Gastroesophageal sphincter (tissue), 4 donors: ENCODE data around the gene SPATA16. TPM values are rescaled to one million over a fixed set of nuclear protein-coding genes. Genes with fewer than 3 reads are reported as not detected.

ENCODE experiments used
- ATAC-seq: fragments of 150-250 bp; one replicate; pipeline ENCODE4 v1.9.1; 2016; ENCODE audit warnings: mild to moderate bottlenecking, moderate library complexity
- H3K27ac ChIP-seq, 4 donors: fragments of 200-600 bp; sonication (generic) in 3 of 4; 1 replicate in 3 of 4; 2 replicates in 1 of 4; pipeline ENCODE4 v1.5.1; 2016 to 2019
- H3K27me3 ChIP-seq: fragments of 200-600 bp; sonication (generic); one replicate; pipeline ENCODE4 v1.5.1; 2019
- H3K36me3 ChIP-seq, 2 donors: fragments of 200-600 bp; sonication (generic); one replicate each; pipeline ENCODE4 v1.5.1; 2019; ENCODE audit warnings: control low read depth in 1 of 2
- H3K4me1 ChIP-seq, 3 donors: fragments of 200-600 bp; sonication (generic); 1 replicate in 2 of 3; 2 replicates in 1 of 3; pipeline ENCODE4 v1.5.1; 2016 to 2019; ENCODE audit warnings: control low read depth in 2 of 3
- H3K4me3 ChIP-seq, 2 donors: fragments of 200-600 bp; sonication (generic); one replicate each; pipeline ENCODE4 v1.5.1; 2019; ENCODE audit warnings: mild to moderate bottlenecking in 1 of 2, moderate library complexity in 1 of 2
- H3K9me3 ChIP-seq, 3 donors: fragments of 200-600 bp; sonication (generic); one replicate each; pipeline ENCODE4 v1.5.1; 2017 to 2019; ENCODE audit warnings: control low read depth in 2 of 3
- EP300 ChIP-seq: sonication (generic); formaldehyde crosslinking; IDR thresholded peaks from one replicate; pipeline ENCODE4 v1.6.1; 2017; ENCODE audit warnings: antibody characterized with exemption, mild to moderate bottlenecking
- POLR2A ChIP-seq, 2 donors: fragments of 450-650 bp; IDR thresholded peaks; one replicate each; pipeline ENCODE4 v1.6.1; 2017; ENCODE audit warnings: antibody characterized with exemption in 2 of 2, mild to moderate bottlenecking in 2 of 2, moderate library complexity in 1 of 2
- POLR2AphosphoS5 ChIP-seq: sonication (generic); formaldehyde crosslinking; IDR thresholded peaks from one replicate; pipeline ENCODE4 v1.6.1; 2017; ENCODE audit warnings: antibody characterized with exemption
- WGBS, 2 donors: methylation state at CpG; one replicate each; pipeline ENCODE4 v1.1.5; 2018; ENCODE audit warnings: low coverage in 1 of 2; 5-methylcytosine and 5-hydroxymethylcytosine counted together
- total RNA-seq, 4 donors: library from RNA; depleted of rRNA; stranded (reverse); fragments of >200 nt; gene quantifications; one replicate each; pipeline ENCODE4 v1.1.0, GENCODE V29; 2016
- TF ChIP-seq, protein P1 (sequence below), 4 experiments: fragments of 200-600 bp in 2 of 4; fragments of 450-650 bp in 2 of 4; sonication (generic) in 1 of 4; IDR thresholded peaks; one replicate each; pipeline ENCODE4 v1.5.1; 2017 to 2019; ENCODE audit warnings: antibody characterized with exemption in 4 of 4, mild to moderate bottlenecking in 2 of 4, moderate library complexity in 2 of 4

Gene SPATA16
- total RNA-seq, 4 donors from 2014 or later: not detected

DNA sequence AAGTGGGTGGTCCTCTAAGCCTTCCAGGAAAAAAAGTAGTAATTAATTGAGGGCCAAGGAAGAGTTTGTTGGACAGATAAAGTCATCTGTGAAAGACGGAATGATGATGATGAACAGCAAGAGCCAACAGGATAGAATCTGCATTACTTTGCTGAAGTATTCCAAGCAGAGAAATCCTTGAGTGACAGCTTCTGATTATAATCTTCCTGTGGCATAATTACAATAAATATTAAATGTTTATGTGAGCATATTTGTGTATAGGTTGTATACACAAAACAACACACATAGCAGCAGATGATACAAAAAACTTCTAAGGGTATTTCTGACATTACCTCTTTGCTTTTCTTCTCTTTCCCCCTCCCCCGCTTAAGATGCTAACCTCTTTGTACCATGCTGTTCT lies 147.6 kb downstream of the SPATA16 start:
- Histone ChIP-seq H3K4me1 (no peaks in the 10 kb centered on the region), H3K27ac (no peak overlapping the region), H3K36me3 (no peaks in the 10 kb centered on the region), H3K27me3 (no peaks in the 10 kb centered on the region), H3K9me3 (no peaks in the 10 kb centered on the region), H3K4me3 (no peak overlapping the region)
- WGBS, 2 donors: 70 to 73% methylated on average over 2 of the region's 2 CpGs
- no peak for ATAC-seq
- TF ChIP-seq POLR2AphosphoS5 (no peak), EP300 (no peak), POLR2A (IDR thresholded peaks at IDR 0.05) (no peak)
- TF ChIP-seq, protein P1, sequence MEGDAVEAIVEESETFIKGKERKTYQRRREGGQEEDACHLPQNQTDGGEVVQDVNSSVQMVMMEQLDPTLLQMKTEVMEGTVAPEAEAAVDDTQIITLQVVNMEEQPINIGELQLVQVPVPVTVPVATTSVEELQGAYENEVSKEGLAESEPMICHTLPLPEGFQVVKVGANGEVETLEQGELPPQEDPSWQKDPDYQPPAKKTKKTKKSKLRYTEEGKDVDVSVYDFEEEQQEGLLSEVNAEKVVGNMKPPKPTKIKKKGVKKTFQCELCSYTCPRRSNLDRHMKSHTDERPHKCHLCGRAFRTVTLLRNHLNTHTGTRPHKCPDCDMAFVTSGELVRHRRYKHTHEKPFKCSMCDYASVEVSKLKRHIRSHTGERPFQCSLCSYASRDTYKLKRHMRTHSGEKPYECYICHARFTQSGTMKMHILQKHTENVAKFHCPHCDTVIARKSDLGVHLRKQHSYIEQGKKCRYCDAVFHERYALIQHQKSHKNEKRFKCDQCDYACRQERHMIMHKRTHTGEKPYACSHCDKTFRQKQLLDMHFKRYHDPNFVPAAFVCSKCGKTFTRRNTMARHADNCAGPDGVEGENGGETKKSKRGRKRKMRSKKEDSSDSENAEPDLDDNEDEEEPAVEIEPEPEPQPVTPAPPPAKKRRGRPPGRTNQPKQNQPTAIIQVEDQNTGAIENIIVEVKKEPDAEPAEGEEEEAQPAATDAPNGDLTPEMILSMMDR (IDR thresholded peaks at IDR 0.05): no peak

DNA sequence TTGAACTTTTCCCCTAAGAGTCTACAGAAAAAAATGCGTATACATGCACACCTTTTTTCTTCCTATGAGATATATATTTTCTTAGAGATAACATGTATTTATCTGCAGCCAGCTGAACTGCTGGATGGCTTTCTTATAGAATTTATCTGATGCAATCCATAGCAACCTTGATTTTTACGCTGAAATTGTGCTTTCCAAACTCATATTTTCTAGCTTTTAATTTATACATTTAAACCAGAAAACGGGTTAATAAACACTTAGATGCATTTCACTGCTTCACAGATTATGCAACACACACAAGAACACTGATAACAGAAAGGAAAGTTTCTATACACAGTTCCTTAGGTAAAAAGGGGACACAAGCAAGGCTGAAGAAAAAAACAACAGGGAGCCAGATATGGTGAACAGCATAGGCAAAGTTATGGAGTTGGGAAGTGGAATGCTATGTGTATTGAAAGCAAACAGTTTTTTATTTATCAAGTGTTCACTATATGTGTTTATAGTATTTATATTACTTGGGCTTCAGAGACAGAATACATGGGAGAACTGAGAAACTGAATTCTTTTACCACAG lies 149.5 kb downstream of the SPATA16 start:
- no peak for TF ChIP-seq POLR2A (IDR thresholded peaks at IDR 0.05)
- TF ChIP-seq, protein P1 (IDR thresholded peaks at IDR 0.05): no peak
- TF ChIP-seq POLR2AphosphoS5: no peak
- TF ChIP-seq EP300: no peak
- H3K4me3 ChIP-seq: no peak overlapping the region
- no peaks in the 10 kb centered on the region for H3K9me3 ChIP-seq
- 68 to 76% methylated on average over 3 of the region's 3 CpGs for WGBS, 2 donors
- no peak overlapping the region for H3K27ac ChIP-seq
- no peak for ATAC-seq
- H3K4me1 ChIP-seq: no peaks in the 10 kb centered on the region
- no peaks in the 10 kb centered on the region for H3K27me3 ChIP-seq
- H3K36me3 ChIP-seq: no peaks in the 10 kb centered on the region

DNA sequence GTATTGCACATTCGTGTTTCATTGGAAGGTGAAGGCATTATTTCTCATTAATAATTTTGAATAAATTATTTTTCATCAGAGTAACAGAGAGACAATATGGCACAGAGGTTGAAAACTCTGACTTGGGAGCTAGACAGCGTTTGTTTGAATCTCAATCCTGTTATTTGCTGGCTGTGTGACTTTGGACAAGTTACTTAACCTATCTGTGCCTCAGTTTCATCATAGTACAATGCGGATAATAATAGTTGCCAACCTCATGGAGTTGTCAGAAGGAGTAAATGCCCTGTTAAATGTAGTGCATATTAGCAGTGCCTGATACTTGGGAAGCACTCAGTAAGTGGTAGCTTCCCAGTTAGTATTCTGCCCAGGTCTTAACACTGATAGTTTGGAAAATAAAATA lies 151.7 kb downstream of the SPATA16 start:
- Histone ChIP-seq H3K27me3 (no peaks in the 10 kb centered on the region), H3K4me1 (no peaks in the 10 kb centered on the region), H3K36me3 (no peaks in the 10 kb centered on the region), H3K27ac (no peak overlapping the region), H3K4me3 (no peak overlapping the region), H3K9me3 (no peaks in the 10 kb centered on the region)
- no peak for ATAC-seq
- WGBS, 2 donors: 87 to 89% methylated on average over 3 of the region's 3 CpGs
- TF ChIP-seq POLR2A (IDR thresholded peaks at IDR 0.05) (no peak), POLR2AphosphoS5 (no peak), EP300 (no peak)
- TF ChIP-seq, protein P1 (IDR thresholded peaks at IDR 0.05): no peak

- no peak for TF ChIP-seq POLR2A (IDR thresholded peaks at IDR 0.05)
- TF ChIP-seq, protein P1 (IDR thresholded peaks at IDR 0.05): no peak
- TF ChIP-seq POLR2AphosphoS5: no peak
- no peak for TF ChIP-seq EP300
- Histone ChIP-seq H3K4me1 (no peaks in the 10 kb centered on the region), H3K27me3 (no peaks in the 10 kb centered on the region), H3K9me3 (no peaks in the 10 kb centered on the region), H3K4me3 (no peak overlapping the region), H3K27ac (no peak overlapping the region), H3K36me3 (no peaks in the 10 kb centered on the region)
- WGBS, 2 donors: 36 to 57% methylated on average over 1 to 2 of the region's 3 CpGs
- ATAC-seq: no peak
Measured at GRCh38 chr3:172987273-172987672, 153.8 kb downstream of the SPATA16 start.

DNA sequence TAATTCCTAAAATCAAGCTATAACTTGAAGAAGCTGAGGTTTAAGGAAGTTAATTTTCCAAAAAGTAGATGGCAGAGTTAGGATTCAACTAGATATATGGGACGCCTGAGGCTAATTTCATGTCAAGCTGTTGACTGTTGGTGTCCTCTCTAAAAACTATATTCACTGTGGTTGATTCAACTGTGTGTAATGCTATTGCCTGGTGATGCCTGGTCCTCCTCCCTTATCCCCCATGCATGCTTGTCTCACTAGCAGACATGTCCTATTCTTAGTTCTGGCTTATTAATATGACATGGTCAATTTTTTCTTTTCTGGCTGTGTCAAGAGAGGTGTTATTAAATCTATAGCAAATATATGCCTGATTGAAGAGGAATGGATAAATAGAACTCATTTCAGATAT lies 156.1 kb downstream of the SPATA16 start:
- TF ChIP-seq, protein P1 (IDR thresholded peaks at IDR 0.05): no peak
- TF ChIP-seq EP300 (no peak), POLR2A (IDR thresholded peaks at IDR 0.05) (no peak), POLR2AphosphoS5 (no peak)
- ATAC-seq: no peak
- Histone ChIP-seq H3K9me3 (no peaks in the 10 kb centered on the region), H3K27me3 (no peaks in the 10 kb centered on the region), H3K4me3 (no peak overlapping the region), H3K27ac (no peak overlapping the region), H3K4me1 (no peaks in the 10 kb centered on the region), H3K36me3 (no peaks in the 10 kb centered on the region)
- WGBS, 2 donors: 82 to 90% methylated on average over 1 of the region's 1 CpG
